Gastroesophageal sphincter (tissue), 4 donors: ENCODE measurements around the gene ID2. TPM values are rescaled to one million over a fixed set of nuclear protein-coding genes. Genes with fewer than 3 reads are reported as not detected.

Experiments
- ATAC-seq: fragments of 150-250 bp; one replicate; pipeline ENCODE4 v1.9.1; 2016; ENCODE audit warnings: mild to moderate bottlenecking, moderate library complexity
- H3K27ac ChIP-seq, 4 donors: fragments of 200-600 bp; sonication (generic) in 3 of 4; 1 replicate in 3 of 4; 2 replicates in 1 of 4; pipeline ENCODE4 v1.5.1; 2016 to 2019
- H3K27me3 ChIP-seq: fragments of 200-600 bp; sonication (generic); one replicate; pipeline ENCODE4 v1.5.1; 2019
- H3K36me3 ChIP-seq, 2 donors: fragments of 200-600 bp; sonication (generic); one replicate each; pipeline ENCODE4 v1.5.1; 2019; ENCODE audit warnings: control low read depth in 1 of 2
- H3K4me1 ChIP-seq, 3 donors: fragments of 200-600 bp; sonication (generic); 1 replicate in 2 of 3; 2 replicates in 1 of 3; pipeline ENCODE4 v1.5.1; 2016 to 2019; ENCODE audit warnings: control low read depth in 2 of 3
- H3K4me3 ChIP-seq, 2 donors: fragments of 200-600 bp; sonication (generic); one replicate each; pipeline ENCODE4 v1.5.1; 2019; ENCODE audit warnings: mild to moderate bottlenecking in 1 of 2, moderate library complexity in 1 of 2
- H3K9me3 ChIP-seq, 3 donors: fragments of 200-600 bp; sonication (generic); one replicate each; pipeline ENCODE4 v1.5.1; 2017 to 2019; ENCODE audit warnings: control low read depth in 2 of 3
- CTCF ChIP-seq, 4 experiments: fragments of 200-600 bp in 2 of 4; fragments of 450-650 bp in 2 of 4; sonication (generic) in 1 of 4; IDR thresholded peaks; one replicate each; pipeline ENCODE4 v1.5.1; 2017 to 2019; ENCODE audit warnings: antibody characterized with exemption in 4 of 4, mild to moderate bottlenecking in 2 of 4, moderate library complexity in 2 of 4
- EP300 ChIP-seq: sonication (generic); formaldehyde crosslinking; IDR thresholded peaks from one replicate; pipeline ENCODE4 v1.6.1; 2017; ENCODE audit warnings: antibody characterized with exemption, mild to moderate bottlenecking
- POLR2A ChIP-seq, 2 donors: fragments of 450-650 bp; IDR thresholded peaks; one replicate each; pipeline ENCODE4 v1.6.1; 2017; ENCODE audit warnings: antibody characterized with exemption in 2 of 2, mild to moderate bottlenecking in 2 of 2, moderate library complexity in 1 of 2
- POLR2AphosphoS5 ChIP-seq: sonication (generic); formaldehyde crosslinking; IDR thresholded peaks from one replicate; pipeline ENCODE4 v1.6.1; 2017; ENCODE audit warnings: antibody characterized with exemption
- WGBS, 2 donors: methylation state at CpG; one replicate each; pipeline ENCODE4 v1.1.5; 2018; ENCODE audit warnings: low coverage in 1 of 2; 5-methylcytosine and 5-hydroxymethylcytosine counted together
- total RNA-seq, 4 donors: library from RNA; depleted of rRNA; stranded (reverse); fragments of >200 nt; gene quantifications; one replicate each; pipeline ENCODE4 v1.1.0, GENCODE V29; 2016

Gene ID2
- total RNA-seq, 4 donors from 2014 or later = 142 to 384 (median 169) TPM

GRCh38 chr2:8639122-8639635, 42.7 kb upstream of the ID2 start:
- WGBS, 2 donors = 96% methylated on average over 3 of the region's 5 CpGs; no CpG with 5 or more reads in 1 of the 2 donors

GRCh38 chr2:8640498-8640897, 41.4 kb upstream of the ID2 start:
- Histone ChIP-seq H3K9me3 (no peaks in the 10 kb centered on the region), H3K36me3 (no peaks in the 10 kb centered on the region), H3K27ac (no peak overlapping the region), H3K27me3 (no peaks in the 10 kb centered on the region), H3K4me3 (no peak overlapping the region), H3K4me1 (peaks cover 0 to 37% (median 10%) of the 10 kb centered on the region in 3 donors)
- 100% methylated on average over 1 to 2 of the region's 8 CpGs for WGBS, 2 donors
- TF ChIP-seq CTCF (IDR thresholded peaks at IDR 0.05) = no peak
- no peak for TF ChIP-seq EP300
- no peak for TF ChIP-seq POLR2AphosphoS5
- no peak for TF ChIP-seq POLR2A (IDR thresholded peaks at IDR 0.05)
- no peak for ATAC-seq

More at GRCh38 chr2:8639122-8639635, 42.7 kb upstream of the ID2 start:
- no peak for TF ChIP-seq POLR2AphosphoS5
- no peak for TF ChIP-seq POLR2A (IDR thresholded peaks at IDR 0.05)
- no peak for TF ChIP-seq CTCF (IDR thresholded peaks at IDR 0.05)
- no peak for TF ChIP-seq EP300
- Histone ChIP-seq H3K9me3 (no peaks in the 10 kb centered on the region), H3K4me1 (peaks cover 0 to 37% (median 10%) of the 10 kb centered on the region in 3 donors), H3K36me3 (no peaks in the 10 kb centered on the region), H3K27ac (no peak overlapping the region), H3K4me3 (no peak overlapping the region), H3K27me3 (no peaks in the 10 kb centered on the region)
- no peak for ATAC-seq

GRCh38 chr2:8641301-8641965, 40.4 kb upstream of the ID2 start:
- peaks cover 0 to 31% (median 10%) of the 10 kb centered on the region in 3 donors for H3K4me1 ChIP-seq
- no peaks in the 10 kb centered on the region for H3K9me3 ChIP-seq
- TF ChIP-seq EP300 (no peak), CTCF (IDR thresholded peaks at IDR 0.05) (no peak), POLR2AphosphoS5 (no peak), POLR2A (IDR thresholded peaks at IDR 0.05) (no peak)
- 83 to 92% methylated on average over 6 to 16 of the region's 16 CpGs for WGBS, 2 donors
- no peak overlapping the region for H3K4me3 ChIP-seq
- ATAC-seq = no peak
- no peak overlapping the region for H3K27ac ChIP-seq
- no peaks in the 10 kb centered on the region for H3K36me3 ChIP-seq
- no peaks in the 10 kb centered on the region for H3K27me3 ChIP-seq

- WGBS, 2 donors = 63 to 100% methylated on average over 2 to 9 of the region's 12 CpGs
- Histone ChIP-seq H3K27me3 (no peaks in the 10 kb centered on the region), H3K36me3 (no peaks in the 10 kb centered on the region), H3K27ac (peak overlapping the region in 1 of 4 donors; percentile 41), H3K4me1 (peaks cover 0 to 20% (median 0%) of the 10 kb centered on the region in 3 donors), H3K4me3 (no peak overlapping the region), H3K9me3 (no peaks in the 10 kb centered on the region)
- TF ChIP-seq CTCF (IDR thresholded peaks at IDR 0.05) (no peak), EP300 (no peak), POLR2A (IDR thresholded peaks at IDR 0.05) (no peak), POLR2AphosphoS5 (no peak)
- no peak for ATAC-seq
Measured at GRCh38 chr2:8642366-8643068, 39.3 kb upstream of the ID2 start.
